GM12875 (cell line): ENCODE data around the gene OR2T3.
"Not testable (repeated sequence)": the region's sequence is repeated elsewhere in the genome, so short reads cannot be mapped to it uniquely, and the experiment has no call there.

Experiments
- H3K4me3 ChIP-seq: one replicate; pipeline ENCODE4 v1.5.1; 2011; ENCODE audit warnings: low read depth, low read length, control low read depth

Gene OR2T3

GRCh38 chr1:248473051-248473450, at the start of gene OR2T3:
OR2T3 (plus strand) TSS chr1:248473351; CDS start chr1:248473351, 0 bp downstream.
- H3K4me3 ChIP-seq = not testable (repeated sequence)

GRCh38 chr1:248427526-248428191, 45.5 kb upstream of the OR2T3 start:
- not testable (repeated sequence) for H3K4me3 ChIP-seq

- H3K4me3 ChIP-seq = not testable (repeated sequence)
These were observed 45.0 kb upstream of the OR2T3 start for GRCh38 chr1:248428192-248428533.

GRCh38 chr1:248431683-248432082, 41.5 kb upstream of the OR2T3 start:
- H3K4me3 ChIP-seq = not testable (repeated sequence)

- not testable (repeated sequence) for H3K4me3 ChIP-seq
These were observed 41.0 kb upstream of the OR2T3 start for GRCh38 chr1:248432201-248432600.

- H3K4me3 ChIP-seq = not testable (repeated sequence)
These were observed 39.2 kb upstream of the OR2T3 start for GRCh38 chr1:248433811-248434415.

GRCh38 chr1:248434913-248435312, 38.2 kb upstream of the OR2T3 start:
- not testable (repeated sequence) for H3K4me3 ChIP-seq

GRCh38 chr1:248436303-248436702, 36.8 kb upstream of the OR2T3 start:
- H3K4me3 ChIP-seq = not testable (repeated sequence)

- not testable (repeated sequence) for H3K4me3 ChIP-seq
These were observed 34.5 kb upstream of the OR2T3 start for GRCh38 chr1:248438668-248439067.

GRCh38 chr1:248439283-248439682, 33.9 kb upstream of the OR2T3 start:
- H3K4me3 ChIP-seq = not testable (repeated sequence)

GRCh38 chr1:248442500-248443277, 30.5 kb upstream of the OR2T3 start:
- H3K4me3 ChIP-seq = not testable (repeated sequence)

- H3K4me3 ChIP-seq = not testable (repeated sequence)
These were observed 28.5 kb upstream of the OR2T3 start for GRCh38 chr1:248444603-248445002.

- H3K4me3 ChIP-seq = not testable (repeated sequence)
These were observed 27.8 kb upstream of the OR2T3 start, which contains the start of gene OR2T2 for GRCh38 chr1:248445399-248445798. OR2T2 (plus strand) TSS chr1:248445637; CDS start chr1:248452798, 7,161 bp downstream.

GRCh38 chr1:248448409-248449074, 24.6 kb upstream of the OR2T3 start:
- not testable (repeated sequence) for H3K4me3 ChIP-seq

GRCh38 chr1:248449821-248450465, 23.2 kb upstream of the OR2T3 start:
- not testable (repeated sequence) for H3K4me3 ChIP-seq

- H3K4me3 ChIP-seq = not testable (repeated sequence)
These were observed 22.5 kb upstream of the OR2T3 start for GRCh38 chr1:248450466-248451145.

GRCh38 chr1:248453619-248454018, 19.5 kb upstream of the OR2T3 start:
- not testable (repeated sequence) for H3K4me3 ChIP-seq

GRCh38 chr1:248455045-248455444, 18.1 kb upstream of the OR2T3 start:
- H3K4me3 ChIP-seq = not testable (repeated sequence)

GRCh38 chr1:248456635-248457034, 16.5 kb upstream of the OR2T3 start:
- H3K4me3 ChIP-seq = not testable (repeated sequence)

- not testable (repeated sequence) for H3K4me3 ChIP-seq
These were observed 14.0 kb upstream of the OR2T3 start for GRCh38 chr1:248459117-248459516.
